ENCODE data around the gene ATE1.
"Not testable (repeated sequence)": the region's sequence is repeated elsewhere in the genome, so short reads cannot be mapped to it uniquely, and the experiment has no call there.

The ATE1 gene

GRCh38 chr10:121708728-121709674, 218.8 kb downstream of the ATE1 start:
- Histone ChIP-seq H3K4me1 (ENCODE audit: control insufficient read depth in 1 of 2, insufficient read depth in 2 of 2, low read length in 2 of 2) (no peaks in the 10 kb centered on the region), H3K27ac (ENCODE audit: low read length) (no peak overlapping the region), H3K27me3 (ENCODE audit: low read depth, low read length) (no peaks in the 10 kb centered on the region), H3K4me3 (ENCODE audit: low read depth in 1 of 2, low read length in 2 of 2) (no peak overlapping the region), H3K36me3 (ENCODE audit: control insufficient read depth in 1 of 2, insufficient read depth in 2 of 2, low read length in 2 of 2) (no peaks in the 10 kb centered on the region), H3K9me3 (ENCODE audit: control insufficient read depth in 1 of 2, low read length in 2 of 2) (peaks cover 0 to under 1% of the 10 kb centered on the region in 2 donors)

GRCh38 chr10:121702351-121703320, 225.2 kb downstream of the ATE1 start:
- Histone ChIP-seq H3K27me3 (ENCODE audit: low read depth, low read length) (no peaks in the 10 kb centered on the region), H3K27ac (ENCODE audit: low read length) (no peak overlapping the region), H3K36me3 (ENCODE audit: control insufficient read depth in 1 of 2, insufficient read depth in 2 of 2, low read length in 2 of 2) (no peaks in the 10 kb centered on the region), H3K9me3 (ENCODE audit: control insufficient read depth in 1 of 2, low read length in 2 of 2) (peaks cover 0 to 5% of the 10 kb centered on the region in 2 donors), H3K4me1 (ENCODE audit: control insufficient read depth in 1 of 2, insufficient read depth in 2 of 2, low read length in 2 of 2) (no peaks in the 10 kb centered on the region), H3K4me3 (ENCODE audit: low read depth in 1 of 2, low read length in 2 of 2) (no peak overlapping the region)

DNA sequence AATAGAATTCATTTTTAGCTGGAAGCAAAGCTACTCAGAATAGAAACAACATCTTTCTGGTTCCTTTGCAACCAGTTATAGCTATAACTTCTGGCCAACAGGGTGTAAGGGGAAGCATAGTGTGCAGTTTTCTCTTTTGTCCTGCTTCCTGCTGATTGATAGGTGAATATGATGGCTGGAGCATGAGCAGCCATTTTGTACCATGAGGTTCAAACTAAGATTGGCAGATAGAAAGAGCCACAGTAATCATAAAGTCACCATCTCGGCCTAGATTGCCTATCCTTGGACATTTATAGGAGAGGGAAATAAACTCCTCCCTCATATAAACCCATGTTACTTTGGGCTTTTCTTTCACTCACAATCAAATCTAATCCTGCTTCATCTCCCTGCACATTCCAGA, 227.4 kb downstream of the ATE1 start:
- no peak overlapping the region for H3K27ac ChIP-seq (ENCODE audit: low read length)
- peaks cover 0 to 5% of the 10 kb centered on the region in 2 donors for H3K9me3 ChIP-seq (ENCODE audit: control insufficient read depth in 1 of 2, low read length in 2 of 2)
- no peak overlapping the region for H3K4me3 ChIP-seq (ENCODE audit: low read depth in 1 of 2, low read length in 2 of 2)
- H3K4me1 ChIP-seq (ENCODE audit: control insufficient read depth in 1 of 2, insufficient read depth in 2 of 2, low read length in 2 of 2): no peaks in the 10 kb centered on the region
- H3K27me3 ChIP-seq (ENCODE audit: low read depth, low read length): no peaks in the 10 kb centered on the region
- H3K36me3 ChIP-seq (ENCODE audit: control insufficient read depth in 1 of 2, insufficient read depth in 2 of 2, low read length in 2 of 2): no peaks in the 10 kb centered on the region

GRCh38 chr10:121699703-121700102, 228.1 kb downstream of the ATE1 start:
- not testable (repeated sequence) for H3K36me3 ChIP-seq (ENCODE audit: control insufficient read depth in 1 of 2, insufficient read depth in 2 of 2, low read length in 2 of 2); H3K4me3 ChIP-seq (ENCODE audit: low read depth in 1 of 2, low read length in 2 of 2); H3K27ac ChIP-seq (ENCODE audit: low read length); H3K9me3 ChIP-seq (ENCODE audit: control insufficient read depth in 1 of 2, low read length in 2 of 2); H3K27me3 ChIP-seq (ENCODE audit: low read depth, low read length); H3K4me1 ChIP-seq (ENCODE audit: control insufficient read depth in 1 of 2, insufficient read depth in 2 of 2, low read length in 2 of 2)

DNA sequence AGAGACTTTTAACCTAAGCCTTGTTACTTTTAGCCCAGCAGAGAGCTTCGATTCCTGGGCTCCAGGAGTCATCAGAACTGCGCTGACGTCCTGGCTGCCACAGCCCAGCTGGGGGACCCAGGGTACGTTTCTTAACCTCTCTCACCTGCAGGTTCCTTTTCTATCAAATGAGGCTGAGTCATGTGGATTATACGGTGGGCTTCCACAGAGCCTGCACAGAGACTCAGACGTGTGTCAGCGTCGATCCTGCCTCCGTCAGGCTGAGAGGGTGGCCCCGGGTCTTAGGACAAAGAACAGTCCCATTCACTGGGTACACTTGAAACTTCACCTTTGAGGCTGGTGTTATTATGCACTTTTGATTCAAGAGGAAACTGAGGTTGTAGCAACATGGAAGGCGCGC, 228.9 kb downstream of the ATE1 start:
- H3K27ac ChIP-seq (ENCODE audit: low read length): no peak overlapping the region
- no peaks in the 10 kb centered on the region for H3K4me1 ChIP-seq (ENCODE audit: control insufficient read depth in 1 of 2, insufficient read depth in 2 of 2, low read length in 2 of 2)
- H3K27me3 ChIP-seq (ENCODE audit: low read depth, low read length): no peaks in the 10 kb centered on the region
- H3K4me3 ChIP-seq (ENCODE audit: low read depth in 1 of 2, low read length in 2 of 2): no peak overlapping the region
- no peaks in the 10 kb centered on the region for H3K36me3 ChIP-seq (ENCODE audit: control insufficient read depth in 1 of 2, insufficient read depth in 2 of 2, low read length in 2 of 2)
- peaks cover 0 to 5% of the 10 kb centered on the region in 2 donors for H3K9me3 ChIP-seq (ENCODE audit: control insufficient read depth in 1 of 2, low read length in 2 of 2)

DNA sequence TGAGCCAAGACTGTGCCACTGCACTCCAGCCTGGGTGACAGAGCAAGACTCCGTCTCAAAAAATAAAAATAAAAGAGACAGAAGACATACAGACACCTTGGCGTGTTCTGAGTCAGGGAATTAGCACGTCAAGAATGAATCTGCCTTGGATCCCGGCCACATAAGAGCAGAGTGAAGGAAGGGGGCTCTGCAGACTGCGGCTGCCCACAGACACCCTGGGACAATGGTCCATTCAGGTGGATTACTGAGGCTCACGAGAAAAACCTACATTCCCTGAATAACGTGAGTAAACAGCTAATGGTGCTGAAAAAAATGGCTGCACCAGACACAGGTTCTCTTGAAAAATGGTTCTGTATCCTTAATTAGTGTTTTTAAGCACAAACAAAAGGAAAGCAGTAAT, 229.5 kb downstream of the ATE1 start:
- H3K4me3 ChIP-seq (ENCODE audit: low read depth in 1 of 2, low read length in 2 of 2): no peak overlapping the region
- no peaks in the 10 kb centered on the region for H3K4me1 ChIP-seq (ENCODE audit: control insufficient read depth in 1 of 2, insufficient read depth in 2 of 2, low read length in 2 of 2)
- peaks cover 0 to 5% of the 10 kb centered on the region in 2 donors for H3K9me3 ChIP-seq (ENCODE audit: control insufficient read depth in 1 of 2, low read length in 2 of 2)
- H3K36me3 ChIP-seq (ENCODE audit: control insufficient read depth in 1 of 2, insufficient read depth in 2 of 2, low read length in 2 of 2): no peaks in the 10 kb centered on the region
- no peaks in the 10 kb centered on the region for H3K27me3 ChIP-seq (ENCODE audit: low read depth, low read length)
- H3K27ac ChIP-seq (ENCODE audit: low read length): no peak overlapping the region

DNA sequence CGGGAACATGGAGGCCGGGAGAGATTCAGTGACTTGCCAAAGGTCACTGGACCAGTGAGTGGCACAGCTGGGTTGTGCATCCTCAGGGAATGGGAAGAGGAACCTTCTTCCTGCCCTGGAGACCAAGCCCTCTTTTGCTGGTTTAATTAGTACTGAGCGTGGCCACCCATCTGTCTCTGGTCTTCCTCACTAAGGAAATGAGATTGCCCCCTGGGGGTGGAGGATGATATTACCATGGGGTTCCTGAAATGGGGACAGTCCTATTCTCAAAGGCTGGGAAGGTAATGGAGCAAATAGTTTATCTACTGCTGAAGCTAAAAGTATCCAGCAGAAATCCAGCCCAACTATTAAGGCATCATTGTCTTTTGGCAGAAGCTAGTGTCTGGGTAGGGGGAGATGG, 231.0 kb downstream of the ATE1 start:
- no peak overlapping the region for H3K27ac ChIP-seq (ENCODE audit: low read length)
- H3K4me3 ChIP-seq (ENCODE audit: low read depth in 1 of 2, low read length in 2 of 2): no peak overlapping the region
- H3K27me3 ChIP-seq (ENCODE audit: low read depth, low read length): no peaks in the 10 kb centered on the region
- peaks cover 0 to 5% of the 10 kb centered on the region in 2 donors for H3K9me3 ChIP-seq (ENCODE audit: control insufficient read depth in 1 of 2, low read length in 2 of 2)
- no peaks in the 10 kb centered on the region for H3K4me1 ChIP-seq (ENCODE audit: control insufficient read depth in 1 of 2, insufficient read depth in 2 of 2, low read length in 2 of 2)
- H3K36me3 ChIP-seq (ENCODE audit: control insufficient read depth in 1 of 2, insufficient read depth in 2 of 2, low read length in 2 of 2): no peaks in the 10 kb centered on the region

GRCh38 chr10:121695731-121696464, 231.9 kb downstream of the ATE1 start:
- H3K27me3 ChIP-seq (ENCODE audit: low read depth, low read length): no peaks in the 10 kb centered on the region
- H3K9me3 ChIP-seq (ENCODE audit: control insufficient read depth in 1 of 2, low read length in 2 of 2): peaks cover 0 to 5% of the 10 kb centered on the region in 2 donors
- H3K36me3 ChIP-seq (ENCODE audit: control insufficient read depth in 1 of 2, insufficient read depth in 2 of 2, low read length in 2 of 2): no peaks in the 10 kb centered on the region
- H3K4me1 ChIP-seq (ENCODE audit: control insufficient read depth in 1 of 2, insufficient read depth in 2 of 2, low read length in 2 of 2): no peaks in the 10 kb centered on the region
- H3K4me3 ChIP-seq (ENCODE audit: low read depth in 1 of 2, low read length in 2 of 2): no peak overlapping the region
- H3K27ac ChIP-seq (ENCODE audit: low read length): no peak overlapping the region

DNA sequence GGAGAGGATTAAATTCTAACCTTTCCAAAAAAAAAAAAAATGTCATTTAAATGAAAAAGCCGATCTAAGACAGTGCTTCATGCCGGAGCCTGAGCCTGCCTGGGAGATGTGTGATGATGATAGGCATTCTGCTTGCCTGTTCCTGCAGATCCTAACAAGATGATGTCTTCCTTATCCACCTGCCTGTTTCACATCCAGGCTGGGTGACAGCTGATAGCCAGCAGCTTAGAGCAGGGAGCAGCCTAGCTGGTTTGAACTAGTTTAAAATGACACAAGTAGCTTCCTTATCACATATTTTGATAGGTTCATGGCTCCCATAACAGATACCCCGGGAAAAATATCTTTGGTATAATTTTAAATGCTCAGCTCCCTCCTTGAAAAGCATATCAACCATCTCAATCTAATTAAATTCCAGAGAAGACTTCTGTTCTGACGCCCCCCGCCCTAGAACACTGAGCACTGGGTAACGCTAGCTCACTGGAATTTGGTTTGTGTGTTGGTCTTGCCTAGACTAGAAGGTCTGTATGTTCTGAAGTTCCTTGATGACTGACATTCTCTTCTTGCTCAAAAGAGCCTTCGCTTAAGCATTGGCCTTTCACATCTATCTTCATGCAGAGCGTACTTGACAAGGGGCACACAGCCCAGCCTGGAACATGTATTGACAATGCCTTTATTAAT, 232.7 kb downstream of the ATE1 start:
- Histone ChIP-seq H3K4me3 (ENCODE audit: low read depth in 1 of 2, low read length in 2 of 2) (no peak overlapping the region), H3K27ac (ENCODE audit: low read length) (no peak overlapping the region), H3K4me1 (ENCODE audit: control insufficient read depth in 1 of 2, insufficient read depth in 2 of 2, low read length in 2 of 2) (no peaks in the 10 kb centered on the region), H3K27me3 (ENCODE audit: low read depth, low read length) (no peaks in the 10 kb centered on the region), H3K9me3 (ENCODE audit: control insufficient read depth in 1 of 2, low read length in 2 of 2) (no peaks in the 10 kb centered on the region), H3K36me3 (ENCODE audit: control insufficient read depth in 1 of 2, insufficient read depth in 2 of 2, low read length in 2 of 2) (no peaks in the 10 kb centered on the region)

- H3K36me3 ChIP-seq (ENCODE audit: control insufficient read depth in 1 of 2, insufficient read depth in 2 of 2, low read length in 2 of 2): no peaks in the 10 kb centered on the region
- H3K9me3 ChIP-seq (ENCODE audit: control insufficient read depth in 1 of 2, low read length in 2 of 2): no peaks in the 10 kb centered on the region
- no peaks in the 10 kb centered on the region for H3K4me1 ChIP-seq (ENCODE audit: control insufficient read depth in 1 of 2, insufficient read depth in 2 of 2, low read length in 2 of 2)
- no peak overlapping the region for H3K27ac ChIP-seq (ENCODE audit: low read length)
- H3K4me3 ChIP-seq (ENCODE audit: low read depth in 1 of 2, low read length in 2 of 2): no peak overlapping the region
- no peaks in the 10 kb centered on the region for H3K27me3 ChIP-seq (ENCODE audit: low read depth, low read length)
Measured at GRCh38 chr10:121694327-121694965, 233.4 kb downstream of the ATE1 start.
